Activated CD8-positive, alpha-beta memory T cell treated with anti-CD3 and anti-CD28 coated beads, Interleukin-2, amount 50 U/mL, for 1 hour (primary cell): ENCODE measurements around the gene SLC9C1.

Experiments
- DNase-seq: peaks from one replicate; pipeline ENCODE4 v3.0.0-alpha.2; 2020; ENCODE audit errors: extremely low read depth

SLC9C1 gene

GRCh38 chr3:112131111-112131510 lies 162.9 kb downstream of the SLC9C1 start:
- no peak for DNase-seq

GRCh38 chr3:112130638-112130993 lies 163.4 kb downstream of the SLC9C1 start:
- DNase-seq, result no peak

GRCh38 chr3:112129925-112130637 lies 163.9 kb downstream of the SLC9C1 start:
- no peak for DNase-seq

- no peak for DNase-seq
Observed at GRCh38 chr3:112128843-112129727, 164.9 kb downstream of the SLC9C1 start.

GRCh38 chr3:112127522-112128494 lies 166.2 kb downstream of the SLC9C1 start:
- no peak for DNase-seq

- DNase-seq, result no peak
Observed at GRCh38 chr3:112126511-112126911, 167.5 kb downstream of the SLC9C1 start.

GRCh38 chr3:112124907-112125607 lies 169.0 kb downstream of the SLC9C1 start:
- no peak for DNase-seq

GRCh38 chr3:112123548-112123947 lies 170.5 kb downstream of the SLC9C1 start:
- no peak for DNase-seq

GRCh38 chr3:112122870-112123269 lies 171.1 kb downstream of the SLC9C1 start:
- no peak for DNase-seq

GRCh38 chr3:112121577-112122547 lies 172.2 kb downstream of the SLC9C1 start:
- no peak for DNase-seq

- no peak for DNase-seq
Observed at GRCh38 chr3:112119962-112120836, 173.8 kb downstream of the SLC9C1 start.

GRCh38 chr3:112117841-112118571 lies 176.0 kb downstream of the SLC9C1 start:
- DNase-seq, result no peak

GRCh38 chr3:112117415-112117814 lies 176.6 kb downstream of the SLC9C1 start:
- no peak for DNase-seq

- DNase-seq, result no peak
Observed at GRCh38 chr3:112116748-112117186, 177.2 kb downstream of the SLC9C1 start.

- no peak for DNase-seq
Observed at GRCh38 chr3:112115806-112116383, 178.1 kb downstream of the SLC9C1 start.

- DNase-seq, result no peak
Observed at GRCh38 chr3:112115161-112115739, 178.8 kb downstream of the SLC9C1 start.

- no peak for DNase-seq
Observed at GRCh38 chr3:112114576-112115160, 179.3 kb downstream of the SLC9C1 start.
